Activated CD8-positive, alpha-beta memory T cell treated with anti-CD3 and anti-CD28 coated beads for 24 hours (primary cell): Measurements from ENCODE around the gene KRT79.

Experiments used
- DNase-seq: peaks from one replicate; pipeline ENCODE4 v3.0.0-alpha.2; 2020

Gene KRT79

DNA sequence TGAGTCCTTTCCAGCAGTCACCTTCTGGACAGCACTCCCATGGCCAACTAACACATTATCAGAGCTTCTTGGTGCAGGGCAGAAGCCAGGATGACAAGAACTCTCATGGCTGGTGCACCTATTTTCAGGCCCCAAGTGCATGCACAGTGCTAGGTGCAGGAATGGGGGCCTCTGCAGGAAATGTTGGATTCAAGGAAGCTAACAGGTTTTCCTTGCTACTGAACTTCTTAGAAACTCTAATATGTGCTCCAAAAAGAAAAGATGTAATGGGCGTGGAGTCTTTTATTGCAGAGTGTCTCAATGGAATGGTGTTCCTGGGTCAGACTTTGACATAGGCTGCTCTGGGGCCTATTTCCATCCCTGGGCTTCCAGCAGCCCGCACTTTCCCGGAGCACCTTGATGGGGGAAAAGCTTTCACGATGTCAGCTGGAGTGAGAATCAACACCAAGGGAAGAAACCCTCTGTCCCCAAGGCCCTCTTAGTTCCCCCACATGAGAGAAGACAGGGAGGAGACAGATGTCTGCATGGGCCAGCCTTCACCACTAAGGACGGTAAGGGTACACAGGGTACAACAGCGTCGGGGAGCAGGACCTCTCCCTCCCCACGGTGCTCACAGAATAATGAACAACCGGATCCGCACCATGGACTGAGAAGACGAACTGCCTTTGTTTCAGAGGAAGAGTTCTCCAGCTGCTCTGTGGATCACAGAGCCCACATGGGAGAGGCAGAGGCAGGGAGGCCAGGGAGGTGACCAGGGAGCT, 45.1 kb downstream of the KRT79 start:
- no peak for DNase-seq

GRCh38 chr12:52788192-52788875, 45.8 kb downstream of the KRT79 start:
- no peak for DNase-seq

DNA sequence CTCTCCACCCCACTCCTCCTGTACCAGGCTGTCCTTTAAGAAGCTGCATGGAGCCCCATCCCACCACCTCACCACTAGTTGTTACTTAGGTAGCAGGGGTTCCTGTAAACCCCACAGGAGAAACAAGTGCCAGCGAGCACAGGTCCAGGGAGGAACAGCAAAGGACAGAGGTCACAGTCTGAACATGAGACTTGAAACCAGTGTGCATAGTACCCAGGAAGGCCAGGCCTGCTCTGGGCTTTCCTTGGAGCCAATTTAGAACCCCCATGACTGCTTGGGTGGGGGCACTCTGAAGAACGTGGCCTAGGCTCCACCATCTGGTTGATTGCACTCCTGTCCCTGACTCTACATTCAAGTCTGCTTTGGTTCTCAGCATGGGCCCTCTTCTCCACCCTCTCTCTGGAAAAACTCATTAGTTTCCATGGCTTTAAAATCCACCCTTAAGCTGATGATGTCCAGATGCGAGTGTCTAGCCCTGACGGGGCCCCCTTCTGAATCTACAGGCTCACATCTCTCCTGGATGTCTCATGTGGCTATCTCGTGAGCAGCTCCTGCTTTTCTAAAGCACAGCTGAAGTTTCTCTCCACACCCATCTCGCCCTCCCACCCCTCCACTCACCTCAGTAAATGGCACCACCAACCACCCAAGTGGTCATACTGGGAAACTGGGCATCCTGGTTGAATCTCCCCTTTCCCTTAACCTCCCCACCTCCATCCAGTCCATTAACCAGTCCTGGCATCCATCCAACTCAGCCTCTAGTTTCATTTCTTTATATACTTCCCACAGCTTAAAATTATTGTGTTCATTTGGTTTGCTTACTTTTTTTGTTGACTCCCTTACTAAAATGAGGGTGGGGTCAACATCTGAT, 46.6 kb downstream of the KRT79 start:
- no peak for DNase-seq

DNA sequence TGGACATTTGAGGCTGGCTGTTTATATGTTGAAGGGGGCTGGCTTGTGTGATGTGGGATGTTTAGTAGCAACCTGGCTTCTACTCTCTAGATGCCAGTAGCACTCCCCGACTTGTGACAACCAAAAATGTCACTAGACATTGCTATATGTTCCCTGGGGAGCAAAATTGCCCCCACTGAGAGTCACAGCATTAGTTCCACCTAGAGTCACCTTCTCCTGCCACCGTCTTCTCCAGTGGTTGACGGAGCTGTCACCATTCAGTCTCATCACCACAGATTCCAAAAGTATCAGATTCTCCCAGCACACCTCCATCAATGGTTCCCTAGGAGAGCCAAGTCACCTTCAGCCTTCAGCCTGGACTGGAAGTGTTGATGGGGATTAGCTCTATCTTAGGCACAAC, 49.2 kb downstream of the KRT79 start:
- DNase-seq = no peak

DNA sequence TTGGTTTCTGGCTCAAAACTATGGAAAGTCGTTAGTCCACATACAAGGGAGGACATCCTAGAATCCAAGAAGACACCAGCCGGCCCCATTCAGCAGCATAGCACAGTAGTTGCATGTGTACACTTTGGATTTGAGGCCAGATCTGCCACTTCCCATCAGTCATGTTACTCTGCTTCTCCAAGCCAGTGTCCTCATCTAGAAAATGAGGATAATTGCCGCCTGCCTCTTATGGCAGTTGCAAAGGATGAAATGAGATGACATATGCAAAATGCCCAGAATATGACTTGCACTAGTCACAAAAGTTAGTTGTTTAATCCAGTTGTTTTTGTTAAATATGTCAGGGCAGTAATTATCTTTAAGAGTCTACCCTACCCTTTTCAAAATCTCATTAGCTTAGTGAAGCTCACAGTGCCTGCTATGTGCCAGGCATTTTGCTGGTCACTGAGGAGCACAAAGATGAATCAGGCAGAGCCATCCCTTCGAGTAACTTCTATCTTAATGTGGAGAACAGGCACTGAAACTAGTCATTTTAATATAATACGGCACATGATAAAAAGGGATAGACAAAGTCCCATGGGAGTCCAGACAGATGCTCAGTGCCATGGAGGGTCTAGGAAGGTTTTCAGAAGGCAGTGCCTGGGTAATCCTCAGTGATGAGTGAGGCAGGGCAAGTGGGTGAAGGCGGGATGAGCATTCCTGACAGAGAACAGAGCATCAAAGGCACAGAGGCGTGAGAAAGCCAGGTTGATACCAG, 50.4 kb downstream of the KRT79 start:
- DNase-seq = no peak

DNA sequence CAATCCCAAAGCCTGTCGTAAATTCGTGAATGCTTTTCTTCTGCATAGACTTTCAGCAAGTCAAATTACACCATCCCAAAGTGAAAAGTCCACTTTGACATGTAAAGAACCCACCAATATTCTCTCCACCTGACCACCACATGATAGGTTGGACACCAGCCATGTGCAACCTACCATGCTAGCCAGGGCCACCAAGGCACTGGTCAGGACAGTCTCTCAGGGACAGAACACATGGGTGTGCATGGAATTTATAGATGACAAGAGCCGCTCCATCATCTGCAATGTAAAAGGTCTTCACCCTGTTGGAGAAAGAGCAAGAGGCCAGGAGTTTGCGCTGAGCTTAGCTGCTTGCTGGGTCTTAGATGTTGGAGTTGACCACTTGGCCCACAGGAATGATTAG, 51.6 kb downstream of the KRT79 start:
- DNase-seq = no peak

GRCh38 chr12:52781399-52782082, 52.6 kb downstream of the KRT79 start:
- DNase-seq = no peak

DNA sequence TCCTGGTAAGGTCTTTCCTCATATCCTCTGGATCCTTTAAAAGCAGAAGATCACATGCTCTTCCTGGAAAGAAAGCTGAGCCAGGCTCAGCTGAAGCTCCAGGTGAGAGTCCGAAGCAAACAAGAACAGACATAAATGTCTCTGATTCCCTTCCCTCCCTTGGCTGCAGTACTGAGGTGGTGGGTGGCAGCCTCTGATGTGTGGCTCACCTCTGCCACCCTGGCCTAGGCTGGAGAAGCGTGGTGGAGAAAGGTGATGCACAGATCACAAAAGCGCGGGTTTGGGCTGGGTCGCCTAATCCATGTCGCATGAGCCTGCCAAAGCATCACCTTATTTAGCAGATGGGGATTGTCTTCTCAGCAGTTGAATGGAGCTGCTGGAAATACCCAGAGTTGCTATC, 54.2 kb downstream of the KRT79 start:
- no peak for DNase-seq

DNA sequence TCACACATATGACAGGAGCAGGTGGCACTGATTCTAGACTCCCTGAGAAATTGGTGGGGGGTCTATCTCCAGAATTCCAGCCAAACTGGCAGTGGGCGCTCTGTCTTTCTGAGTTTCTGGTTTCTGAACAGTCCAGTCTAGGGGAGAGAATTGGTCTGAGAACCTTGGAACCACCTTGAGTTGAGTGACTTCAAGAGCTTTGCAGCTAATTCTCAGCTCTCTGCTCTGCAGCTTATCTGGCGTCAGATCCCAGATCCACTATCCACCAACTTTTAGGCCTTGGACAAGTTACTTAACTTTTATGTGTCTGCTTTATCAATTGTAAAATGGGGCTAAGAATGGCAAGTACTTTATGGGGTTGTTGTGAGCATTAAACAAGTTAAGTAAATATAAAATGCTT, 55.3 kb downstream of the KRT79 start:
- no peak for DNase-seq

GRCh38 chr12:52777566-52777965, 56.5 kb downstream of the KRT79 start:
- DNase-seq = no peak

DNA sequence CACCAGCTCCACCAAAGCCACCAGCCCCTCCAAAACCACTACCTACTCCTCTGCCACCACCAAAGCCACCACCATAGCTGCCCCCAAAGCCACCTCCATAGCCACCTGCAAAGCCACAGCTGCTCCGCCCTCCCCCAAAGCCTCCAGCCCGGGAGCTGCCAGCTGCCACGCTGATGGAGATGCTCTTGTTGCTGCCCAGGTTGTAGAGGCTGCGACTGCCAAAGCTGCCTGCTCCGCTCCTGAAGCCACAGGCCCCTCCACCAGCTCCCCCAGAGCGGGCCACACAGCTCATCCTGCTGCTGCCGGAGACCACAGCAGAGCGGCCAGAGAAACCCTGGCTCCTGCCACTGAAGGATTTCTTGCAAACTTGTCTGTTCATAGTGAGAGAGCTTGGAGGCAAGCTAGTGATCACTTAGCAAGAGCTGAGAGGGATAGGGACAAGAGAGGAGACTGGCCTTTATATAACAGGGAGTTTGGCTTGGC, 57.2 kb downstream of the KRT79 start, which contains the start of gene KRT76:
KRT76 (minus strand) TSS at position 433 of the 483 bp plus-strand sequence; CDS start at position 379, 54 bp downstream.
- no peak for DNase-seq

- no peak for DNase-seq
Observed at GRCh38 chr12:52776435-52776834, 57.7 kb downstream of the KRT79 start.

GRCh38 chr12:52774629-52775250, 59.4 kb downstream of the KRT79 start:
- DNase-seq = no peak

DNA sequence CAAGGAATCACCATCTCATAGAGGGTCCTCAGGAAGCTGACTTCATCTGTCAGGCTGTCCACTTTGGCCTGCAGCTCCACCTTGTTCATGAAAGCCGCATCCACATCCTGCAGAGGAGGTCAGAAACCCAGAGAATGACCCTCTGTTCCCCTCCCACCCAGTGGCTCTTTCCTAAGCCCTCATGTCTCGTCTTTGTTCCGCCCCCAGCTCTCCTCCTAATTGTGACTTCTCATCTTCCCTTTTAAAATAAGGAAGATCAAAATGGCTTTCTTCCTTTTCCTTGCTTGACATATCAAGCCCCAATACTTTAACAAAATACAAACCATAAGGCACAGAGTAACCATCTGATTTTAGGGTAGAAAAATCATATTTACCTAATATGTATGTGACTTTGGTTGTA, 61.3 kb downstream of the KRT79 start:
- no peak for DNase-seq

- DNase-seq = no peak
Observed at GRCh38 chr12:52772188-52772587, 61.9 kb downstream of the KRT79 start.

GRCh38 chr12:52771505-52771904, 62.6 kb downstream of the KRT79 start:
- DNase-seq = no peak
